HG03521 (cell line): ENCODE data around the gene STAM.
"Not testable (repeated sequence)": the region's sequence is repeated elsewhere in the genome, so short reads cannot be mapped to it uniquely, and the experiment has no call there.

Source experiments
- ATAC-seq: cut with Tn5 transposase; IDR thresholded peaks from one replicate; pipeline ENCODE4 v1.9.1; 2021; ENCODE audit warnings: mild to moderate bottlenecking, moderate library complexity; ENCODE audit not compliant: unreplicated experiment

The STAM gene

DNA sequence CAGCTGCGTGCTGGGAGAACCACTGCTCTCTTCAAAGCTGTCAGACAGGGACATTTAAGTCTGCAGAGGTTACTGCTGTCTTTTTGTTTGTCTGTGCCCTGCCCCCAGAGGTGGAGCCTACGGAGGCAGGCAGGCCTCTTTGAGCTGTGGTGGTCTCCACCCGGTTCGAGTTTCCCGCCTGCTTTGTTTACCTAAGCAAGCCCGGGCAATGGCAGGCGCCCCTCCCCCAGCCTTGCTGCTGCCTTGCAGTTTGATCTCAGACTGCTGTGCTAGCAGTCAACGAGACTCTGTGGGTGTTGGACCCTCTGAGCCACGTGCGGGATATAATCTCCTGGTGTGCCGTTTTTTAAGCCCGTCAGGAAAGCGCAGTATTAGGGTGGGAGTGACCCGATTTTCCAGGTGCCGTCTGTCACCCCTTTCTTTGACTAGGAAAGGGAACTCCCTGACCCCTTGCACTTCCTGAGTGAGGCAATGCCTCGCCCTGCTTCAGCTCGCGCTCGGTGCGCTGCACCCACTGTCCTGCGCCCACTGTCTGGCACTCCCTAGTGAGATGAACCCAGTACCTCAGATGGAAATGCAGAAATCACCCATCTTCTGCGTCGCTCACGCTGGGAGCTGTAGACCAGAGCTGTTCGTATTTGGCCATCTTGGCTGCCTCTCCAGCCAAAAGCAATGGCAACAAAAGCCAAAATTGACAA is 78.5 kb downstream of the STAM start:
- ATAC-seq: not testable (repeated sequence)

DNA sequence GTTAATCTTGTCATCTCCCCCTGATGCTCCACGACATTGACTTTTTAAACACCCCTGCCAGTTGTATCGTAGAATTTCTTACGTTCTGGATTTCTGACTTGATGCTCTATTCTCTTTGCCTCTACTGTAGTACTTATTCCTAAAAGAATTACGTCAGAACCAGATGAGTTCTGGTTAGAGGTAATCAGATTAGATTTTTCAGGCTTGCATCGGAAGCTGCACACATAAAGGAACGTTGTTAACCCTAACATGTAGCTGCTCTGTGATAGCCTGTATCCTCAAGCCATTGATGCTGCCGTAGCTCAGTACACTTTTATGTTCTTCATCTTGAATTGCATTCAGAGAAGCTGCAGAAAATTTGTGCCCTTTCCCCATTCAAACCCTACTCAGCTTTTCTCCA is 81.8 kb downstream of the STAM start:
- ATAC-seq: no peak

- ATAC-seq: no peak
Measured at GRCh38 chr10:17729630-17730029, 85.7 kb downstream of the STAM start.

DNA sequence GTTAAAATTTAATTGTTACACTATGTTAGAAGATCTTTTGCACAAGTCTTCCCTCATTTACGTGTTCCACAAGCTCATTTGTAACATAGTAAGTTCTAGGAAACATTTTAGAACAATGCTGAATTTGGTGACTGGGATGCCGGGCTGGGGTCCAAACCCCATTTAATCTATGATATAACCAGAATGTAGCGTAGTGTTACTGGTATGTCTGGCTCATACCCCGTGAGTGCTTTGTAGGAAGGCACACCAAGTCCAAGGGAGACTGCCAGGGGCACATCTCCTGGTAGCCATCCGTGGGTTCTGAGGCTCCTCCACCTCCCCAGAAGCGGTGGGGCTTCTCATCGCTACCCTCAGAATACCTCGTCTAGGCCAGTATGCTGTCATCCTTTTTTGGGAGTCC is 86.7 kb downstream of the STAM start:
- ATAC-seq: no peak

- no peak for ATAC-seq
Measured at GRCh38 chr10:17731331-17732020, 87.5 kb downstream of the STAM start.

DNA sequence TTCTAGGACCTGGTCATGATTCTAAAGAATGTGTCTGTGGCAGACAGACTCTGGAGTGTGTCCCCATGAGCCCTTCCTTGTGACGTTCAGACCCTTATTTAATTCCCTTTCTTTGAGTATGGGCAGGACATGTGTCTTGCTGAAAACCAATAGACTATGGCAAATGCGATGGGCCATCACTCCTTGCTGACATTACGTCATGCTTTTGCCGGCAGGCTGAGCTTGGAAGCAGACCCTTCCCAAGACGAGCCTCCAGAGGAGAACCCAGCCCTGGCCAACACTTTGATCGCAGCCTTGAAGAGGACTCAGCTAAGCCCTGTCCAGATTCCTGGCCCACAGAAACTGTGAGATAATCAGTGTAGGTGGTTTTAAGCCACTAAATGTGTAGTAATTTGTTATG is 89.7 kb downstream of the STAM start:
- no peak for ATAC-seq

DNA sequence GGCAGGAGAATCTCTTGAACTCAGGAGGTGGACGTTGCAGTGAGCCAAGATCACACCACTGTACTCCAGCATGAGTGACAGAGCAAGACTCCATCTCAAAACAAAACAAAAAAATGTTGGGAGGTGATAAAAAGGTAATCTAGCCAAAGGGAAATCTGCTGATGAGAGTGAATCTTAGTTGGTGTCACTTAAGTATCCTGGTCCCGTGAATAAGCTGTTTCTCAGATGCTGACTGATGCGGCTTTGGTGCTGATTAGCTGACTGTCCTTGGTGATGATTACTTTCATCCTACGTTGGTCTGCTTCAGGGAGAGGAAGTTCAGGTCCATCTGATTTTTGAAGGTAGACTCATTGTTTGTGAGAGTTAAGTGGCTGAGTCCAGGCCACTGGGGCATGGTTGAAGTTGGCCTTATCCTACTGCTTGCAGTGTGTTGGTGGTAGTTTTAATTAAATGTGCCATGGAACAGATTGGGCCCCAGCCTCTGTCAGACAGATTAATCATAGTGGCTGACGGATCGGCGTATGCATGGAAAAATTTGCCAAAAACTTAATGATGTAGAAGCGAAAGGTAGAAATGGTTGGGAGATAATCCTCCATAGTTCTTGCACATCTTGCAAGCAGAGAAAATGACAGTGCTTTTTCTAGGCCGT is 90.6 kb downstream of the STAM start:
- no peak for ATAC-seq

- ATAC-seq: no peak
Measured at GRCh38 chr10:17735166-17735941, 91.4 kb downstream of the STAM start.

- ATAC-seq: no peak
Measured at GRCh38 chr10:17736223-17736622, 92.3 kb downstream of the STAM start.

GRCh38 chr10:17737027-17737965 is 93.3 kb downstream of the STAM start:
- no peak for ATAC-seq

GRCh38 chr10:17740668-17741067 is 96.7 kb downstream of the STAM start:
- no peak for ATAC-seq

DNA sequence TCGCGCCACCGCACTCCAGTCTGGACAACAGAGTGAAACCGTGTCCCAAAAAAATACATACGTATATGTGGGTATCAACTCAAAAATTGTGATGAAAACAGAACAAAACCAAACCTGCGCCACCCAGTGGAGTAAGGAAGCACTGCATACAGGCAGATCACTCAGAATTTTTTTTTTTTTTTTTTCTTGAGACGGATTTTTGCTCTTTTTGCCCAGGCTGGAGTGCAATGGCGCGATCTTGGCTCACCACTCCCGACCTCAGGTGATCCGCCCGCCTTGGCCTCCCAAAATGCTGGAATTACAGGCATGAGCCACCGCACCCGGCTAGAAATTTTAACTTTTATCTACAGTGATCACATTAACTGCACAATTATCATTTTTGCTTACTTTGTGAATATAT is 99.0 kb downstream of the STAM start:
- no peak for ATAC-seq

DNA sequence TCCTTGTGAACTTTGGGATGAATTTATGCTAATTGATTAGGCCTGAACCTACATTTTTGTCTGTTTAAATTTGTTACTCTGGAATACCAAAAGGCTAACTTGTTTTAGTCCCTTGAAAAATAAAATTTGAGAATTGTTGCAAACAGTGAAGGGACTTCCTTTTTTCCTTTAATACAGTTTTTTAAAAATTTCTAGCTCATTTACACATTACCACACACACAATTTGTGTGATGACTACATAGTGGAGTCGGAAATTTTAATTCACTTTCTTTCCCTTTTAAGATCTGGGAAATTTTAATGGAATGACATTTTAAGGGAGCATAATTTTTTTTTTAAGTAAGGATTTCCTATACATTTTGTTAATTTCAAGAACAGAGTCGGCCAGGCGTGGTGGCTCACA is 99.5 kb downstream of the STAM start:
- ATAC-seq: no peak

- ATAC-seq: no peak
Measured at GRCh38 chr10:17744341-17744861, 100.5 kb downstream of the STAM start.

- ATAC-seq: no peak
Measured at GRCh38 chr10:17747883-17748550, 104.1 kb downstream of the STAM start.

- no peak for ATAC-seq
Measured at GRCh38 chr10:17749890-17750289, 105.9 kb downstream of the STAM start.

GRCh38 chr10:17751781-17752445 is 108.0 kb downstream of the STAM start, which contains the start of gene TMEM236:
TMEM236 (plus strand) TSS chr10:17752201; CDS start chr10:17752296, 95 bp downstream.
- no peak for ATAC-seq

DNA sequence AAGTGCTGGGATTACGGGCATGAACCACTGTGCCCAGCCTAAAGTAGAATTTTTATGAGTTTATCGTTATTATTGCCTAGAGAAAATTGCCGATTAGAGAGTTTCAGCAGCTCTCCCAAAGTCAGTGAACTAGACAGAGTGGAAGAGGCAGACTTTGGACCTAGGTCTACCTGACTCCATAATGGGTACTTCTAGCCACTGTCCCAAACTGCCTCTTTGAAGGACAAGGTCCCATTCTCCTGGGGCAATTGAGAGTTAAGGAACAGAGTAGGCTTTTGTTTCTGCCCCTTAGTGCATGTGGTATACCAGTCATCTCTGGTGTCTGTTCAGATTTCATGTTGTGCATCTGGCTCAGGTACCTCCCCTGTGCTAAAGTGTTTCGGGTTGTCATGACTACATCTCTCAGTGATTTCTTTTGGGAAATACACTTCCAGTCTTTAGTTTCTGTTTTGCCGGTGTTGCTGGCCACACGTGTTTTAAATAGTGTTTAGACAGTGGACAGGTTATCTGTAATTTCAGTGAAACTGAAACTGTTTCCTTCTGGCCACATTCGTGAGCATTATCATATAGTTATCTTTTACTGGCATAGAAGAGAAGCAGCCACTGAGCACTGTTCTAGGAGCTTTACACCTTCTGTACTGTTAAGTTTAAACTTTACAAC is 112.7 kb downstream of the STAM start:
- ATAC-seq: peak; percentile 96
